ENCODE results near the gene CORO2B. TPM values are rescaled to one million over a fixed set of nuclear protein-coding genes. Genes with fewer than 3 reads are reported as not detected.

The CORO2B gene
- polyA plus RNA-seq, 3 donors from 2014 or later: not detected

DNA sequence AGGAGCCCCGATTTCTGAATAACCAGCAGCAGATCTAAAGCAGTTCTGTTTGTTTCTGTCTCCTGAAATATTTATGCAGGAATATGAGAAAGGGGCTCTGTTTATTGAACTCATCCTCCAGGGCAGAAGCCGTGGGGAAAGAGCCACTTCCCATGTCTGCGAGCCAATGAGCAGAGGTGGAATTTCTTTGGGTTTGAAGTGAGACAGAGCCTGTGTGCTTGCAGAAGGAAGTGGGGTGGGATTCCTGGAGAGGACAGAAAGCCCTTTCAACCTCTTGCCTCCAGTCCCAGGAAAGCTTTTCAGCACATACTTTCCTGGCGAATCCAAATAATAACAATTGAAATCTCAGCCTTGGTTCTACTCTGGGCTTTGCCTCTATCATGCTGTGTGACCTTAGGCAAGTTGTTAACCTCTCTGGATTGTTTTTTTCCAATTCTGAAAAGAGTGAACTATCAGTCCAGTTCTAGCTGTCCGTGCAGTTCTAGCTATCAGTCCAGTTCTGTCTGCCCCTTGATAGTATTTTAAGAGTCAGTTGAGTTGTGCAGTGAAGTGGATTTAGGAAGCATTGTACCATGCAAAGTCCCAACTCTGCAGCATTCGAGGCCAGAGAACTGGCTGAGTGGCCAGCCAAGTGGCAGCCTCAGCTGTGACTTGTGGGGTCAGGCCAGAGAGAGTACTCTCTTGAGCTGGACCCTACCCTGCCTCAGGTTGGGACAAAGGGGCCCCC is 15.9 kb downstream of the CORO2B start:
- no peak overlapping the region for H3K27ac Mint-ChIP-seq
- H3K4me3 Mint-ChIP-seq: no peak overlapping the region

DNA sequence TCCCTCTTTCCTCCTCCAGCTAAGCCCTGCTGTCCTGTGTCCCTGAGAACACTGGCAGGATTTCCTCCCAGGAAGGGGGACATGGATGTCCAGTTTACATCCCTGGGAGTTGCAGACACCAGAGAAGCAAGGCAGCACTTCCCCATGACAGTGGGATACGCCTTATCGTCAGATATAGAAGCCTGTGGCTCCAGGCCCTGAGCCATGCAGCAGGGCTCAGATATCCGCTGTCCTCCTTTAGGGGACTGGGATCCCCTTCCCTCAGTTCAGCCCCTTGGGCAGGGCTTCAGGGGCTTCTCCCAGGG is 16.4 kb downstream of the CORO2B start:
- H3K27ac Mint-ChIP-seq: no peak overlapping the region
- H3K9me3 Mint-ChIP-seq: no peaks in the 10 kb centered on the region
- no peaks in the 10 kb centered on the region for H3K36me3 Mint-ChIP-seq
- no peak overlapping the region for H3K4me3 Mint-ChIP-seq
- no peak for DNase-seq
- peaks cover 3 to 7% (median 3%) of the 10 kb centered on the region in 3 donors for H3K27me3 Mint-ChIP-seq (ENCODE audit: low read depth in 3 of 3)
- H3K4me1 Mint-ChIP-seq: no peaks in the 10 kb centered on the region

More for the DNA sequence above, 15.9 kb downstream of the CORO2B start:
- Mint-ChIP-seq H3K27me3 (ENCODE audit: low read depth in 3 of 3) (peaks cover 3 to 7% (median 3%) of the 10 kb centered on the region in 3 donors), H3K4me1 (no peaks in the 10 kb centered on the region), H3K9me3 (no peaks in the 10 kb centered on the region), H3K36me3 (no peaks in the 10 kb centered on the region)
- no peak for DNase-seq

DNA sequence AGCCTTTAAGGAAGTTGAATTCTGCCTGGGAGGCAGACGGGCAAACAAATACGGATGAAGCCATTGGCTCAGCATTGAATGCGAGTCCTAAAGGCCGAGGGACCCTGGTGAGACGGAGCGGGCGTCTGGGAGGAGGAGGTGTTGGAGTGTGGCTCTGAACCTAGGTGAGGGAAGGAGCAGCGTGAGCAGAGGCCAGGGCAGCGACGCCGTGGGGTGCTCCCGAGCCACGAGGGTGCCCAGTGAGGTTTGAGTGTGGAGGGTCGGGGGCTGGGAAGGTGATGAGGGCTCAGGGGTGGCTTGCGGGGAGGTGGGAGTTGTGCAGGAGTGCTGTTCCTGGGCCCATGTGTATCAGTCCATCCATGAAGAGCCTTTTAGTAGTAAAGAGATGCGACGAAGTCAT is 17.0 kb downstream of the CORO2B start:
- peaks cover 3 to 7% (median 3%) of the 10 kb centered on the region in 3 donors for H3K27me3 Mint-ChIP-seq (ENCODE audit: low read depth in 3 of 3)
- no peaks in the 10 kb centered on the region for H3K36me3 Mint-ChIP-seq
- no peaks in the 10 kb centered on the region for H3K9me3 Mint-ChIP-seq
- no peak overlapping the region for H3K27ac Mint-ChIP-seq
- H3K4me1 Mint-ChIP-seq: no peaks in the 10 kb centered on the region
- no peak overlapping the region for H3K4me3 Mint-ChIP-seq
- no peak for DNase-seq

GRCh38 chr15:68596691-68597090 is 17.9 kb downstream of the CORO2B start:
- no peak for DNase-seq
- Mint-ChIP-seq H3K36me3 (no peaks in the 10 kb centered on the region), H3K9me3 (no peaks in the 10 kb centered on the region), H3K4me3 (no peak overlapping the region), H3K27me3 (ENCODE audit: low read depth in 3 of 3) (peaks cover 3 to 4% (median 4%) of the 10 kb centered on the region in 3 donors), H3K27ac (no peak overlapping the region), H3K4me1 (no peaks in the 10 kb centered on the region)

DNA sequence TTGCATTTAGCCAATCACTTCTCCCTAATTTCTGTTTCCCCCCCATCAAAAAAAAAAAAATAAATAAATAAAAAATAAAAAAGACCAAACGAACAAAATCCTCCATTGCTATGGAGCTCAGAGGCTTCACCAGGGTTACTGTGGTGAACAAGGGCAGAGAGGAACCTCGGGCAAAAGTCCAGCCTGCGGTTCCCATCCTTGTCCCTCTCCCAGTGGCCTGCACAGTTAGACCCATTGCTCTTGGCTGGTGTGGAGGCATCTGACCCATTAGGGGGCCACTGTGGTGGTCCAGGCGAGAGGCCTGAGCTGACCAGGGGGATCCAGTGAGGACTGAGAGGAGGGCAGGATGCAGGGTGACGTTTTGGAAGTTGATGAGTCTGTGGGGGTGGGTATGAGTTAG is 18.8 kb downstream of the CORO2B start:
- Mint-ChIP-seq H3K27me3 (ENCODE audit: low read depth in 3 of 3) (peaks cover 0 to 4% (median 4%) of the 10 kb centered on the region in 3 donors), H3K36me3 (no peaks in the 10 kb centered on the region), H3K4me1 (no peaks in the 10 kb centered on the region), H3K27ac (no peak overlapping the region), H3K9me3 (no peaks in the 10 kb centered on the region), H3K4me3 (no peak overlapping the region)
- DNase-seq: no peak

GRCh38 chr15:68598171-68599152 is 19.7 kb downstream of the CORO2B start:
- H3K36me3 Mint-ChIP-seq: no peaks in the 10 kb centered on the region
- H3K4me1 Mint-ChIP-seq: no peaks in the 10 kb centered on the region
- H3K27ac Mint-ChIP-seq: no peak overlapping the region
- no peaks in the 10 kb centered on the region for H3K9me3 Mint-ChIP-seq
- H3K4me3 Mint-ChIP-seq: no peak overlapping the region
- H3K27me3 Mint-ChIP-seq (ENCODE audit: low read depth in 3 of 3): peaks cover 0 to 4% (median 4%) of the 10 kb centered on the region in 3 donors
- DNase-seq: no peak

GRCh38 chr15:68599153-68599545 is 20.4 kb downstream of the CORO2B start:
- H3K4me3 Mint-ChIP-seq: no peak overlapping the region
- no peaks in the 10 kb centered on the region for H3K36me3 Mint-ChIP-seq
- H3K27ac Mint-ChIP-seq: no peak overlapping the region
- DNase-seq: no peak
- H3K27me3 Mint-ChIP-seq (ENCODE audit: low read depth in 3 of 3): peaks cover 0 to 4% (median 4%) of the 10 kb centered on the region in 3 donors
- H3K9me3 Mint-ChIP-seq: no peaks in the 10 kb centered on the region
- H3K4me1 Mint-ChIP-seq: no peaks in the 10 kb centered on the region

DNA sequence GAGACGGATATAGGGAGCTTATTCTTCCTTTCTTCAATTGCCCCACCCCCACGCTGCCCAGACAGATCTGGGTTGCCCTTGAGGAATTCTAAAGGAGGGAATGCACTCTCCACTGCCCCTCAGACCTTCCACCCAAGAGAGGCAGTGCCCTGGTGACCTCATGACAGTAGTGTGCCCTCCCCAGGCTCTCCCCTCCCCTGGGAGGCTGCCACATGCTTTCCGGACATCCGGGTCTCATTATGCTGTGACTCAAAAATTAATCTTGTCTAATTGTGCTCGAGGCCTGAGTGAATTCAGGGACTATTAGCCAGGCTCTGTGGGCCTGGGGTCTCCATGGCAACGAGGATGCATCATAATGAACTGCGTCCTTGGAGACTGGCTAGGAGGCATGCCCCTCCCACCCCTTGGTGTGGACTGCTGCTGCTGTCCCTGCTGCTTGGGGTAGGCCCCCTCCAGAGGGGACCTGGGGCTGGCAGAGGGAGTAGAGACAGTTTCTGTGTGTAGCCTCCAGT is 20.8 kb downstream of the CORO2B start:
- H3K4me1 Mint-ChIP-seq: no peaks in the 10 kb centered on the region
- H3K9me3 Mint-ChIP-seq: no peaks in the 10 kb centered on the region
- H3K27me3 Mint-ChIP-seq (ENCODE audit: low read depth in 3 of 3): peaks cover 0 to 4% (median 4%) of the 10 kb centered on the region in 3 donors
- DNase-seq: no peak
- no peaks in the 10 kb centered on the region for H3K36me3 Mint-ChIP-seq
- no peak overlapping the region for H3K27ac Mint-ChIP-seq
- no peak overlapping the region for H3K4me3 Mint-ChIP-seq

DNA sequence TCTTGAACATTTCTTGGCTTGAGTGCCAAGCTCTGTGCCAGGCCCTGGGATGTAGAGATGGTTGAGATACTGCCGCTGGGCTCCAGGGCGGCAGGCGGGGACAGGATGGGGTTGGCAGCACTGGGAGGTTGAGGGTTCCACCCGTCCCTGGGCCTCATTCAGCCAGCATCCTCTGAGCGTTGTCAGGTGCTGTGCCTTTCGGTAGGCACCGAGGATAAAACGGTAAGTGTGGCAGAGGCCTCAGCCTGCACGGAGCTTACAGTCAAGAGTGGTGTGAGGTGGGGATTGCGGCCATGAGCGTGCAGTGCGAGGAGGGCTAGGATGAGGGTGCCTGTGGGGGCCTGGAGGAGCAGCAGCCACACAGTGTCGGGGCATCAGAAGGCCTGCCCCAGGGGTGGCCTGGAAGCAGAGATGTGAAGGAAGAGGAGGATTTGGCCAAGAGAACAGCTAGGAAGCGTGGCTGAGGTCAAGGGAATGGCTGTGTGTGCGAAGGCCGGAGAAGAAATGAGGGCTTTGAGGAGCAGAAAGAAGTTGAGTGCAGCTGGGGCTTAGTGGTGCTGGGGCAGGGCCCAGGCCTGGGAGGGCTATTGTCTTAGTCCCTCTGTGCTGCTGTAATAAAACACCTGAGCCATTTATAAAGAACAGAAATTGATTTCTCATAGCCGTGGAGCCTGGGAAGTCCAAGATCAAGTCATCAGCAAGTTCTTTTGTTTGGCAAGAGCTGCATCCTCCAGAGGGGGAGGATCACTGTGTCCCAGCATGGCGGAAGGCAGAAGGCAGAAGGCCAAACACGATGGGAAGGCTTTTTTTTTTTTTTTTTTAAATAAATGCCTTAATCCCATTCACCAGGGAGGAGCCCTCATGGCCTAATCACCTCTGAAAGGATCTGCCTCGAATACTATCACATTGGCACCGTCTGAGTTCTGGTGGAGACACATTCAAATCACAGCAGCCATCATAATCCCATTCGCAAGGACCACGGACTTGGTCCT is 22.7 kb downstream of the CORO2B start:
- peaks cover 0 to 4% (median 3%) of the 10 kb centered on the region in 3 donors for H3K27me3 Mint-ChIP-seq (ENCODE audit: low read depth in 3 of 3)

GRCh38 chr15:68602459-68603215 is 23.8 kb downstream of the CORO2B start:
- no peak for DNase-seq
- H3K27ac Mint-ChIP-seq: no peak overlapping the region
- H3K9me3 Mint-ChIP-seq: no peaks in the 10 kb centered on the region
- no peak overlapping the region for H3K4me3 Mint-ChIP-seq
- H3K36me3 Mint-ChIP-seq: no peaks in the 10 kb centered on the region
- H3K27me3 Mint-ChIP-seq (ENCODE audit: low read depth in 3 of 3): peaks cover 0 to 4% (median 3%) of the 10 kb centered on the region in 3 donors
- H3K4me1 Mint-ChIP-seq: no peaks in the 10 kb centered on the region

More for the DNA sequence above, 22.7 kb downstream of the CORO2B start:
- no peak overlapping the region for H3K27ac Mint-ChIP-seq
- H3K4me3 Mint-ChIP-seq: no peak overlapping the region
- DNase-seq: no peak
- no peaks in the 10 kb centered on the region for H3K4me1 Mint-ChIP-seq
- H3K9me3 Mint-ChIP-seq: no peaks in the 10 kb centered on the region
- H3K36me3 Mint-ChIP-seq: no peaks in the 10 kb centered on the region

- no peaks in the 10 kb centered on the region for H3K4me1 Mint-ChIP-seq
- H3K9me3 Mint-ChIP-seq: no peaks in the 10 kb centered on the region
- H3K36me3 Mint-ChIP-seq: no peaks in the 10 kb centered on the region
- no peak for DNase-seq
- H3K27me3 Mint-ChIP-seq (ENCODE audit: low read depth in 3 of 3): peaks cover 0 to 4% (median 3%) of the 10 kb centered on the region in 3 donors
- H3K4me3 Mint-ChIP-seq: no peak overlapping the region
- H3K27ac Mint-ChIP-seq: no peak overlapping the region
Measured at GRCh38 chr15:68603216-68603595, 24.4 kb downstream of the CORO2B start.

- DNase-seq: no peak
- Mint-ChIP-seq H3K4me1 (no peaks in the 10 kb centered on the region), H3K4me3 (no peak overlapping the region), H3K9me3 (no peaks in the 10 kb centered on the region), H3K27me3 (ENCODE audit: low read depth in 3 of 3) (peaks cover 0 to 4% (median 3%) of the 10 kb centered on the region in 3 donors), H3K36me3 (no peaks in the 10 kb centered on the region), H3K27ac (no peak overlapping the region)
Measured at GRCh38 chr15:68603951-68604350, 25.2 kb downstream of the CORO2B start.

All from immature natural killer cell (primary cell).